CD4-positive, alpha-beta T cell treated with Interleukin-4 for 1 hour (primary cell): ENCODE results near the gene UNC45A.
"Not testable (repeated sequence)": the region's sequence is repeated elsewhere in the genome, so short reads cannot be mapped to it uniquely, and the experiment has no call there.

Experiments used
- DNase-seq, 2 donors: peaks; one replicate each; pipeline ENCODE4 v3.0.0-alpha.2; 2020 to 2022

UNC45A gene

GRCh38 chr15:90934949-90935751 is at the start of gene UNC45A:
Gene UNC45A, plus strand, starts transcription at chr15:90935285. Its CDS starts 40 bp downstream, at chr15:90935325.
- peak; percentile 93 to 95 for DNase-seq

GRCh38 chr15:90885432-90886290 is 49.4 kb upstream of the UNC45A start:
- DNase-seq = peak; percentile 76 to 80

DNA sequence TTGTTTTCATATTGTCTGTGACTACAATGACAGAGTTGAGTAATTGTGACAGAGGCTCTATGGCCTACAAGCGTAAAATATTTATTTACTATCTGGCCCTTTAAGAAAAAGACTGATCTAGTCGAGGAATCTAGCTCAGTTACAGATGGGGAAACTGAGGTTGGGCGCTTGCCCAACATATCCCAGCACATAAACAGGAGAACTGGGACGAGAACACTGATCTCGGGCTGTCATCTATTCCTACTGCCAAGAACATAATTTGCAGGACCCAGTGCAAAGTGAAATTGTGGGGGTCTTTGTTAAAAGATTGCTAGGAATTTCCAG is 48.8 kb upstream of the UNC45A start:
- DNase-seq = no peak

GRCh38 chr15:90887037-90887481 is 48.0 kb upstream of the UNC45A start:
- no peak for DNase-seq

- no peak for DNase-seq
Measured at GRCh38 chr15:90889313-90889730, 45.8 kb upstream of the UNC45A start.

- no peak for DNase-seq
Measured at GRCh38 chr15:90889736-90890456, 45.2 kb upstream of the UNC45A start.

DNA sequence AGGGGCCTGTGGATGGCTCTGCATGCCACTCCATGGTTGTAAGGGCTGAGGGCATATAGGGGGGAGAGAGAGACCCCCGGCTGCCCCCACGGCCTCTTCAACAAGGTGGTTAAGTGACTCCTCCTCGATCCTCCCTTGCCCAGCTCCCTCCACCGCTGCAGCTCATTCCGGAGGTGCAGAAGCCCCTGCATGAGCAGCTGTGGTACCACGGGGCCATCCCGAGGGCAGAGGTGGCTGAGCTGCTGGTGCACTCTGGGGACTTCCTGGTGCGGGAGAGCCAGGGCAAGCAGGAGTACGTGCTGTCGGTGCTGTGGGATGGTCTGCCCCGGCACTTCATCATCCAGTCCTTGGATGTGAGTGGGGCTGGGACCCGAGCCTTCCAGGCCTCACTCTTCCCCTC is 44.2 kb upstream of the UNC45A start:
- no peak for DNase-seq

- no peak for DNase-seq
Measured at GRCh38 chr15:90891346-90891949, 43.6 kb upstream of the UNC45A start.

- no peak for DNase-seq
Measured at GRCh38 chr15:90892023-90892422, 43.1 kb upstream of the UNC45A start.

DNA sequence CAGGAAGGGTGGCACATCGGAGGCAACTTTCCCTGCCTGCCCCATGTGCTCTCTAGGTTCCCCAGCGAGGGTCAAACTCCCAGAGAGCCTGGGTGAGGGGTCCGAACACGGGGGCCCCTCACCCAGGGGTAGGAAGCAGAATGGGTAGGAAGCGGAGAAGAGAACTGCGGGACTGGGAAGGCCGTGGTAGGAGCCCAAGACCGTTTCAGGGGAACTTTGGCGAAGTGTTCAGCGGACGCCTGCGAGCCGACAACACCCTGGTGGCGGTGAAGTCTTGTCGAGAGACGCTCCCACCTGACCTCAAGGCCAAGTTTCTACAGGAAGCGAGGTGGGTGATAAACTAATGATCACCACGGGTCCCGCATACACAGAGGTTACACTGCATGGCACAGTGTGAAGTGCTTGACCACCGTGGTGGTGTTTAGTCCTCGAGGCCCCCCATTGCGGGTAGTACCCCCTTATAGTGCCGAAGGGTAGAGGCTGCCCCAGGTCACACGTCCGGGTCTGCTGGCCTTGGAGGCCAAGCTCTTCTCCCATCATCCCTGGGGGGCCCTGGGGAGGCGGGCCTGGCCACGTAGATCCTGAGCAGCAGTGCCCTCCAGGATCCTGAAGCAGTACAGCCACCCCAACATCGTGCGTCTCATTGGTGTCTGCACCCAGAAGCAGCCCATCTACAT is 42.4 kb upstream of the UNC45A start:
- no peak for DNase-seq

DNA sequence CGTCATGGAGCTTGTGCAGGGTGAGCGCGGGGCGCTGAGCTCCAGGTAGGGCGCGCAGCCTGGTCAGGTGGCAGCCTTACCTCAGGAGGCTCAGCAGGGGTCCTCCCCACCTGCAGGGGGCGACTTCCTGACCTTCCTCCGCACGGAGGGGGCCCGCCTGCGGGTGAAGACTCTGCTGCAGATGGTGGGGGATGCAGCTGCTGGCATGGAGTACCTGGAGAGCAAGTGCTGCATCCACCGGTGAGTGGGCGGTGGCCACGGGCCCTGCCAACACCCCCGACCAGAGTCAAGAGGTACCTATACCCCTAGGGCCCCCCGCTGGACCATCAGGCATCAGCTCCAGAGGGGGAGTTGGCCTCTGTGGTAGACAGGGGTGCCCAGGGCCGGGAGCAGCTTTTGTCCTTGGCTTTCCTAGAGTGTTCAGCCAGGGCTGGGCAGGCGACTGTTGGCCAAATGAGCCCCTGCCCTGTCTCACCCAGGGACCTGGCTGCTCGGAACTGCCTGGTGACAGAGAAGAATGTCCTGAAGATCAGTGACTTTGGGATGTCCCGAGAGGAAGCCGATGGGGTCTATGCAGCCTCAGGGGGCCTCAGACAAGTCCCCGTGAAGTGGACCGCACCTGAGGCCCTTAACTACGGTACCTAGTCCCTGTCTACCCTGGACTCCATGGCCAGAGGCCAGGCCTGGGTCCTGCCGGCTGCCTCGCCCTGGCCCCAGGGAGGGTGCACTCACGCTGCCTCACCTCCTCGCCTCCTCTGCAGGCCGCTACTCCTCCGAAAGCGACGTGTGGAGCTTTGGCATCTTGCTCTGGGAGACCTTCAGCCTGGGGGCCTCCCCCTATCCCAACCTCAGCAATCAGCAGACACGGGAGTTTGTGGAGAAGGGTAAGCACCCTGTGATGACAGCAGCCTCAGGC is 41.7 kb upstream of the UNC45A start:
- DNase-seq = no peak

- DNase-seq = no peak
Measured at GRCh38 chr15:90895571-90896117, 39.4 kb upstream of the UNC45A start.

- not testable (repeated sequence) for DNase-seq
Measured at GRCh38 chr15:90897131-90897655, 37.9 kb upstream of the UNC45A start.

- no peak for DNase-seq
Measured at GRCh38 chr15:90901175-90902039, 33.7 kb upstream of the UNC45A start.

DNA sequence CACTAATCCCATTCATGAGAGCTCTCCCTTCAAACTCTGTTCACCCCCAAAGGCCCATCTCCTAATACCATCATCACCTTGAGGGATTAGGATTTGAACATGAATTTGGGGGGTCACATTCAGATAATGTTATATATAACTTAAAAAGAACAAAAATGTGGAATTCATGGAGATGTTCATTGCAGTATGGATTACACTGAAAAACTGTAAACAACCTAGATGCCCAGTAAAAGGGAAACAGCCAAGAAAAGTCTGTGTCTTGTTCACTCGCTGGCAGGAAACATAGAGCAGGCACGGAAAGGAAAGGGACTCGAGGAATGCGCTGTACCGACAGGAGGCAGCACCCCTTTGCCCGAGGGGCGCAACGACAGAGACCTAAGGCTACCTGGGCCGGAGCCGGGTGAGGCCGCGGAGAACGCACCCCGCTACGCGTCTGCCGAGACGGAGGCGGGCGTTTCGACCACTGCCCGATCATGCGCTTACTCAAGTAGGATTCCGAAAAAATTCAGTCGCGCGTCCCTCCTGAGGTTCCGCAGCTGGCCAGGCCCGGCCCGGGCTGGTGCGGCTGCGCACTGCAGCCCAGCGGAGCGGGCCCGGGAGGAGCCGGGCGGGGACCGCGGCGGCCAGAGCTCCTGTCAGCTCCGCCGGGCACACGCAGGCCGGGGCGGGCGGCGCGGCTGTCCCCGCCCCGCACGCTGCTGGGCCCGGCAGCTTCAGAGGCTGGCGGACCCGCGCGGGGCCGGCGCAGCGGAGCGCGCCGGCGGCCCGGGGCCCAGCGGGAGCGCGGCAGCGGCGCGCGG is 32.8 kb upstream of the UNC45A start:
- DNase-seq = peak; percentile 70 to 77

DNA sequence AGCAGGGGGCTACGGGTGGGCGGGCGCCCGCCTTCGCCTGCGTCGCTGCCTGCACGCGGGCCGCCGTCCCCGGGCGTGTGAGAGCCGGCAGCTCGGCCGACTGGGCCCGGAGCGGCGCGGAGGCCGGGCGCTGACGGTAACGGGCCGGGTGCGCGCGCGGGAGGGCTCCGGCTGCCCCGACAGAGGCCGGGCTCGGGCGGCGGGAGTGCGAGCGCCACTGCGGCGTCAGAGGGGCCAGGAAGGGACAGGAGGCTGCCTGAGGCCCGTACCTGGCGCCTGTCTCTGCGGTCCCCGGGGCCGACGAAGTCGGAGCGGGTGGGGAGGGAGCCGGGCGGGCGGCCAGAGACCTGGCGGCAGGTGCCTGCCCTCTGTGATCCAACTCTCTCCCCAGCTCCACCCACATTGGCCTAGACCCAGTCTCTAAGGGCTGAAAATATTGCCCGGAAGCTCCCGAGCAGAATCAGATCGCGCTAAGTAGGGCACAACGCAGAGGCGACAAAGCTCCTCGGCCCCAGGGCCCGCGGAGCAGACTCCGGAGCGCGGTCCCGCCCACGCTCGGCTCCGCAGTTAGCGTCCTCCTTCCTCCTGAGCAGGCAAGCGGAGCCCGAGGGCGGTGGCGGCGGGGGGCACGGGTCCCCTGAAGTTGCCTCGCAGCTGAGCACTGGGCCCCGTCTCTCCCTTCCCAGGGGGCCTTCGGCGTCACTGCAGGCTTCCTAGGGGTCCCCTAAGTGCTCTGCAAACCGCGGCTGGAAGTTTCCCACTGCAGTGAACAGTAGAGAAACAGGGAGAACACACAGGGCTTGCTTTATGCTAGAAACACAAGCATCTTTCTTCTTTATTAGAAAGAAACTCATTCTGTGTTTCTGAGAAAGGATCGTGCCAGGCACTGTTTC is 32.0 kb upstream of the UNC45A start, which contains the start of gene MAN2A2:
Gene MAN2A2, plus strand, starts transcription at position 463 of the 893 bp plus-strand sequence. CDS start 906 bp downstream, outside the sequence.
- peak; percentile 64 to 67 for DNase-seq
